ENCODE data around the gene TCF3. TPM values are rescaled to one million over a fixed set of nuclear protein-coding genes. Genes with fewer than 3 reads are reported as not detected.

The TCF3 gene
- polyA plus RNA-seq, 4 donors: 43.2 to 68.9 (median 52.7) TPM

GRCh38 chr19:1651568-1652291, 685 bp downstream of the TCF3 start:
- 0 to 1% (median 1%) methylated on average over 28 to 100 of the region's 101 CpGs for WGBS, 3 donors
- Histone ChIP-seq H3K36me3 (ENCODE audit: control insufficient read depth in 3 of 3, insufficient read depth in 2 of 3, low read depth in 1 of 3, low read length in 3 of 3) (peaks cover 0 to 36% (median 0%) of the 10 kb centered on the region in 3 donors), H3K27ac (ENCODE audit: low read depth in 1 of 3, low read length in 2 of 3) (peak overlapping the region in 2 of 3 donors; percentile 25 to 50), H3K27me3 (ENCODE audit: control insufficient read depth in 3 of 3, insufficient read depth in 3 of 3, low read length in 3 of 3) (no peaks in the 10 kb centered on the region), H3K4me1 (ENCODE audit: control insufficient read depth in 3 of 3, insufficient read depth in 2 of 3, low read depth in 1 of 3, low read length in 2 of 3) (peaks cover 0 to 22% (median 0%) of the 10 kb centered on the region in 3 donors), H3K4me3 (ENCODE audit: low read depth in 1 of 3, low read length in 3 of 3) (peak overlapping the region; percentile 59 to 92 (median 90)), H3K9me3 (ENCODE audit: control insufficient read depth in 2 of 2, insufficient read depth in 1 of 2, low read depth in 1 of 2, low read length in 1 of 2) (no peaks in the 10 kb centered on the region)
- no peak for FAIRE-seq
- DNase-seq: peak; percentile 66 to 80

- DNase-seq (peak in 1 of 2 donors; percentile 8), FAIRE-seq (no peak)
- H3K27ac ChIP-seq (ENCODE audit: low read depth in 1 of 3, low read length in 2 of 3): peak overlapping the region in 2 of 3 donors; percentile 25 to 50
- no peaks in the 10 kb centered on the region for H3K27me3 ChIP-seq (ENCODE audit: control insufficient read depth in 3 of 3, insufficient read depth in 3 of 3, low read length in 3 of 3)
- H3K9me3 ChIP-seq (ENCODE audit: control insufficient read depth in 2 of 2, insufficient read depth in 1 of 2, low read depth in 1 of 2, low read length in 1 of 2): no peaks in the 10 kb centered on the region
- H3K36me3 ChIP-seq (ENCODE audit: control insufficient read depth in 3 of 3, insufficient read depth in 2 of 3, low read depth in 1 of 3, low read length in 3 of 3): peaks cover 0 to 45% (median 2%) of the 10 kb centered on the region in 3 donors
- peak overlapping the region; percentile 59 to 92 (median 90) for H3K4me3 ChIP-seq (ENCODE audit: low read depth in 1 of 3, low read length in 3 of 3)
- WGBS, 3 donors: 7 to 18% (median 14%) methylated on average over 36 of the region's 36 CpGs
- peaks cover 0 to 22% (median 0%) of the 10 kb centered on the region in 3 donors for H3K4me1 ChIP-seq (ENCODE audit: control insufficient read depth in 3 of 3, insufficient read depth in 2 of 3, low read depth in 1 of 3, low read length in 2 of 3)
Observed at GRCh38 chr19:1650650-1651567, 1.5 kb downstream of the TCF3 start.

DNA sequence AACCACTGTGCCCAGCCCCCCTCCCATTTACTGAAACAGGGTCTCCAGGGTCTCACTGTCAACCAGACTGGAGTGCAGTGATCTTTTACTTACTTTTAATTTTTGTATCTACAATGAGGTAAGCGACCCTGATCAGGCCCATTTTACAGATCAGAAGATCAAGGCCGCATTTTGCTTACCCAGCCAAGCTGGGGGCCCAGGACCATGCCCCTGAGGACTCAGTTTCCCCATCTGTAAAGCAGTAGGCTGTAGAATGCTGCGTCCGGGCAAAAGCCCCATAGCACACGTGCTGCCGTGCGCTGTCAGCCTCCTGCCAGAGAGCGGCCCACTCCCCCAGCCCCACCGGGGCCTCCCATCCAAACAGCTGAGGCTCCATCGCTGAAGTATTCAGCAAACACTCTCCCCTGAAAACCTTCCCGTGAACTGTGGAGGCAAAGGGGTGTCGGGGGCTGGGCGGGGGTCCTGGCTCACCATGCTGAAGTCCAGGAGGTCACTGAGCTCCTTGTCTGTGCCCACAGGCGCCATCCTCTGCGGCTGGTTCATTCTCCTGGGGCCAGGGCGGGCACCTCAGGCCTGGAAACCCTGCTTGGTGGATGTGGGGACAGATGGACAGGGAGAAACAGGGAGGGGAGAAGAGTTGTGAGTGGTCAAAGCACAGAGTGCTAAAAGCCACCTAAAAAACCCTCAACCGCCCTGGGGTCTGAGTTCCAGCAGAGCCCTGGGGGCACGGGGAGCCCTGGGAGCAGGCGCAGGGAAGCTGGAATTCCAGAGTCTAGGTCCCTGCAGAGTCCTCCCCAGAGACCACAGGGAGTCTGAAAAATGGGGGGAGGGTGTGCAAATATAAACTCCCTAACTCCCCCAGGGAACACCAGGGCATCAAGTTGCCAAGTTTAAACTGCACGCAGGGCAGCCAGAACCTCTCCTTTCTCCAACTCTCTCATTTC, 2.4 kb downstream of the TCF3 start:
- Histone ChIP-seq H3K4me3 (ENCODE audit: low read depth in 1 of 3, low read length in 3 of 3) (peak overlapping the region in 1 of 3 donors; percentile 59), H3K27ac (ENCODE audit: low read depth in 1 of 3, low read length in 2 of 3) (peak overlapping the region in 1 of 3 donors; percentile 64), H3K9me3 (ENCODE audit: control insufficient read depth in 2 of 2, insufficient read depth in 1 of 2, low read depth in 1 of 2, low read length in 1 of 2) (no peaks in the 10 kb centered on the region), H3K36me3 (ENCODE audit: control insufficient read depth in 3 of 3, insufficient read depth in 2 of 3, low read depth in 1 of 3, low read length in 3 of 3) (peaks cover 2 to 54% (median 4%) of the 10 kb centered on the region in 3 donors), H3K27me3 (ENCODE audit: control insufficient read depth in 3 of 3, insufficient read depth in 3 of 3, low read length in 3 of 3) (no peaks in the 10 kb centered on the region), H3K4me1 (ENCODE audit: control insufficient read depth in 3 of 3, insufficient read depth in 2 of 3, low read depth in 1 of 3, low read length in 2 of 3) (peaks cover 0 to 14% (median 0%) of the 10 kb centered on the region in 3 donors)
- no peak for DNase-seq
- no peak for FAIRE-seq
- WGBS, 3 donors: 88 to 92% (median 91%) methylated on average over 20 of the region's 20 CpGs

GRCh38 chr19:1648920-1649541, 3.4 kb downstream of the TCF3 start:
- no peak for FAIRE-seq

DNA sequence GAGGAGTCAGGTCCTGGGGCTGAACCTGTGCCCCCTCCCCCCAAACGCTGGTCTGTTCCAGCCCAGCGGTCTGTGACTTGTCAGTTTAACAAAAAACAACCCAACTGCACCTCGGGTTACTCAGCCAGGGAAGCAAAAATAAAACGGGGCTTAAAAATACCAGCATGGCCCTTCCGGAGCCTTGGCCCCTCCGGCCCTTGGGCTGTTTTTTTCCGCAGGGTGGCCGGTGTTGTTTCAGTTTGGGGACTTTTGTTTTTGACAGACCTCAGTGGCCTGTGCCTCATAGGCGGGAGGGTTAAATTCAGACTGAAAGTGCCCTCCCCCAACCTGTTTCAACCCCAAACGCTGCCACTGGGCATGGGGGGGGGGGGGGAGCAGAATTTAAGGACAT, 4.0 kb downstream of the TCF3 start:
- Histone ChIP-seq H3K36me3 (ENCODE audit: control insufficient read depth in 3 of 3, insufficient read depth in 2 of 3, low read depth in 1 of 3, low read length in 3 of 3) (peaks cover 4 to 69% (median 6%) of the 10 kb centered on the region in 3 donors), H3K27ac (ENCODE audit: low read depth in 1 of 3, low read length in 2 of 3) (peak overlapping the region in 1 of 3 donors; percentile 64), H3K4me3 (ENCODE audit: low read depth in 1 of 3, low read length in 3 of 3) (no peak overlapping the region), H3K4me1 (ENCODE audit: control insufficient read depth in 3 of 3, insufficient read depth in 2 of 3, low read depth in 1 of 3, low read length in 2 of 3) (peaks cover 0 to 12% (median 0%) of the 10 kb centered on the region in 3 donors), H3K27me3 (ENCODE audit: control insufficient read depth in 3 of 3, insufficient read depth in 3 of 3, low read length in 3 of 3) (no peaks in the 10 kb centered on the region), H3K9me3 (ENCODE audit: control insufficient read depth in 2 of 2, insufficient read depth in 1 of 2, low read depth in 1 of 2, low read length in 1 of 2) (no peaks in the 10 kb centered on the region)
- FAIRE-seq: no peak
- no peak for DNase-seq
- WGBS, 3 donors: 74 to 90% (median 74%) methylated on average over 10 of the region's 10 CpGs

More at GRCh38 chr19:1648920-1649541, 3.4 kb downstream of the TCF3 start:
- Histone ChIP-seq H3K27ac (ENCODE audit: low read depth in 1 of 3, low read length in 2 of 3) (peak overlapping the region in 1 of 3 donors; percentile 64), H3K36me3 (ENCODE audit: control insufficient read depth in 3 of 3, insufficient read depth in 2 of 3, low read depth in 1 of 3, low read length in 3 of 3) (peaks cover 4 to 63% (median 6%) of the 10 kb centered on the region in 3 donors), H3K9me3 (ENCODE audit: control insufficient read depth in 2 of 2, insufficient read depth in 1 of 2, low read depth in 1 of 2, low read length in 1 of 2) (no peaks in the 10 kb centered on the region), H3K27me3 (ENCODE audit: control insufficient read depth in 3 of 3, insufficient read depth in 3 of 3, low read length in 3 of 3) (no peaks in the 10 kb centered on the region), H3K4me3 (ENCODE audit: low read depth in 1 of 3, low read length in 3 of 3) (no peak overlapping the region), H3K4me1 (ENCODE audit: control insufficient read depth in 3 of 3, insufficient read depth in 2 of 3, low read depth in 1 of 3, low read length in 2 of 3) (peaks cover 0 to 12% (median 0%) of the 10 kb centered on the region in 3 donors)
- WGBS, 3 donors: 83 to 87% (median 85%) methylated on average over 21 to 23 of the region's 23 CpGs
- DNase-seq: no peak

DNA sequence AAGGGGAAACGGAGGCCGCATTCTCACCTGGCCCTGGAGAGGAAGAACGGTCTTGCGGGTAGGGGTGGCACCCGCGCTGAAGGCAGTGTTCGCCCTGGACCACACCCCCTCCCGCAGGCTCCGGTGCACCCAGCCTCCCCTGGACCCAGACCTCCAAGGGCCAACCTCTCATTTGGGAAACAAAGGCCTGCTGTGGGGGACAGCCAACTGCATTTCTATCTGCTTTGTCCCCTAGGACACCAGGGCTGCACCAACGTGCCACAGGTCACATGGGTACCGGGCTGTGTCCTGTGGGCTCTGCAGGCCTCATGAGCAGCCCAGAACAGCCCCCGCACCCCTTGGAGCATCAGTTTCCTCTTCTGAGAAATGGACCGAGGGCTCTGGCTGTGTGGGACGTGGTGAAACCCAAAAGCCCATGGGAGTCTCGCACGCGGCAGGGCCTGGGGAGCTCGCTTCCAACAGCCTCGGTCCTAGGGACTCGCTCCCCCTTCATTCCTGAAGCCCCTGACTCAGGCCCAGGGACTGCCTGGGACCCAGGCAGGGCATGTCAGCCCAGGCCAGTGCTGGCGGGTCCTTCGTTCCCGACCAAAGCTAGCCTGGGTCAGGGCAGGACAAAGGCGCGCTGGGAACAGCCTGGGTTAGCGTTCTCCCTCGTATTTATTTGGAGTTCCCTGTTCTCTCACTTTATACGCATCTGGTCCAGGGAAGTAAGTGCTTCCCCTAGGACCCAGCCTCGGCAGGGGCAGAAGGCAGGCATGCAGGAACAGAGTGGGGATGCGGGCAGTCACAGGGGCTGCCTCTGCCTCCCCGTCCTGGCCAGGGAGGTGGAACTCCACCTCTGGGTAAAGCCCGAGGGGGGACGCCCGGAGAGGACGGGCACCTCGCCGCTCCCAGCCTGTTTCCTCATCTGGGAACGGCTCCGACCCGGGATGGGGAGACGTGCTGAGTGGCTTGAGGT, 4.6 kb downstream of the TCF3 start:
- H3K9me3 ChIP-seq (ENCODE audit: control insufficient read depth in 2 of 2, insufficient read depth in 1 of 2, low read depth in 1 of 2, low read length in 1 of 2): no peaks in the 10 kb centered on the region
- no peak for DNase-seq
- WGBS, 3 donors: 86 to 93% (median 93%) methylated on average over 41 of the region's 41 CpGs
- peak overlapping the region in 1 of 3 donors; percentile 19 for H3K27ac ChIP-seq (ENCODE audit: low read depth in 1 of 3, low read length in 2 of 3)
- no peak for FAIRE-seq
- peaks cover 0 to 12% (median 0%) of the 10 kb centered on the region in 3 donors for H3K4me1 ChIP-seq (ENCODE audit: control insufficient read depth in 3 of 3, insufficient read depth in 2 of 3, low read depth in 1 of 3, low read length in 2 of 3)
- H3K4me3 ChIP-seq (ENCODE audit: low read depth in 1 of 3, low read length in 3 of 3): no peak overlapping the region
- peaks cover 6 to 75% (median 6%) of the 10 kb centered on the region in 3 donors for H3K36me3 ChIP-seq (ENCODE audit: control insufficient read depth in 3 of 3, insufficient read depth in 2 of 3, low read depth in 1 of 3, low read length in 3 of 3)
- no peaks in the 10 kb centered on the region for H3K27me3 ChIP-seq (ENCODE audit: control insufficient read depth in 3 of 3, insufficient read depth in 3 of 3, low read length in 3 of 3)

Measured in small intestine (tissue), 7 donors.